Fibroblast of pulmonary artery (primary cell): ENCODE data around the gene PSMA8.

ENCODE experiments used
- DNase-seq: peaks from one replicate; pipeline ENCODE4 v3.0.0-alpha.2; 2010; ENCODE audit warnings: low read depth
- H3K4me3 ChIP-seq: replicated peaks from 2 replicates; pipeline ENCODE4 v1.5.1; 2011; ENCODE audit warnings: low read depth, mild to moderate bottlenecking, control low read depth, low read length, moderate library complexity
- TF ChIP-seq, protein P1 (sequence below): IDR thresholded peaks from 2 replicates; pipeline ENCODE4 v1.5.1; 2011; ENCODE audit warnings: mild to moderate bottlenecking, control low read depth, low read length, inconsistent platforms; ENCODE audit errors: missing control alignments

Gene PSMA8

DNA sequence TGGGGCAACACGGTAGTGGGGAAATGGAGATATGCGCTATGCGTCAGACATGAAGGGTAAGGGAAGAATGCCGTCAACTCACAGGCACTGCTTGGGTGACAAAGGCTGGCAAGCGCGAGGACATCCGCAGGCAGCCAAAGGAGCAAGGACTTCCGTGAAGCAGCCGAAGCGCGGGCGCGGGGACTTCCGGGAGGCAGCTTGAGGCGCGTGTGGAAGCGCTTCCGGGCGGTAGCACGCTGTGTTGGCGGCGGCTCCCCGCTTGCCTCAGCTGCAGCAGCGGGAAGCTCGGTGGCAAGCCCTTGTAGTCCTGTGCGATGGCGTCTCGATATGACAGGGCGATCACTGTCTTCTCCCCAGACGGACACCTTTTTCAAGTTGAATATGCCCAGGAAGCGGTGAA, at the start of gene PSMA8:
Gene PSMA8 (plus strand): TSS at position 218 of the 400 bp plus-strand sequence. CDS start 97 bp downstream, at position 315.
- TF ChIP-seq, protein P1, sequence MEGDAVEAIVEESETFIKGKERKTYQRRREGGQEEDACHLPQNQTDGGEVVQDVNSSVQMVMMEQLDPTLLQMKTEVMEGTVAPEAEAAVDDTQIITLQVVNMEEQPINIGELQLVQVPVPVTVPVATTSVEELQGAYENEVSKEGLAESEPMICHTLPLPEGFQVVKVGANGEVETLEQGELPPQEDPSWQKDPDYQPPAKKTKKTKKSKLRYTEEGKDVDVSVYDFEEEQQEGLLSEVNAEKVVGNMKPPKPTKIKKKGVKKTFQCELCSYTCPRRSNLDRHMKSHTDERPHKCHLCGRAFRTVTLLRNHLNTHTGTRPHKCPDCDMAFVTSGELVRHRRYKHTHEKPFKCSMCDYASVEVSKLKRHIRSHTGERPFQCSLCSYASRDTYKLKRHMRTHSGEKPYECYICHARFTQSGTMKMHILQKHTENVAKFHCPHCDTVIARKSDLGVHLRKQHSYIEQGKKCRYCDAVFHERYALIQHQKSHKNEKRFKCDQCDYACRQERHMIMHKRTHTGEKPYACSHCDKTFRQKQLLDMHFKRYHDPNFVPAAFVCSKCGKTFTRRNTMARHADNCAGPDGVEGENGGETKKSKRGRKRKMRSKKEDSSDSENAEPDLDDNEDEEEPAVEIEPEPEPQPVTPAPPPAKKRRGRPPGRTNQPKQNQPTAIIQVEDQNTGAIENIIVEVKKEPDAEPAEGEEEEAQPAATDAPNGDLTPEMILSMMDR, result no peak
- no peak for DNase-seq
- H3K4me3 ChIP-seq, result no peak within 1 kb of the TSS

DNA sequence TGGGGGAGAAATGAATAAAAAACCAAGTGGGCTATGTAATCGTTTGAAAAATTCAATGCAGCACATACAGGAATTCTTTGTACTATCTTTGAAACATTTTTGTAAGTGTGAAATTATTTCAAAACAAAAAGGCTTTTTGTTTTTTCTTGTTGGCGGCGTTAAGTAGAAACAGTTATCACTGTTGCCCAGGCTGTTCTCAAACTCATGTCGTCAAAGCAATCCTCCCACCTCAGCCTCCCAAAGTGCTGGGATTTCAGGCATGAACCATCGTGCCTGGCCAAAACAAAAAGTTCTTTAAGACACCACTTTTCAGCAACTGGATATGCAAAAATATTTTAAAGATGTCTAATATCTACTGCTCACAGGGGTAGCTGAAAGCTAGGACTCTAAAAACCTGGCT, 48.6 kb upstream of the PSMA8 start:
- peak; percentile 23 for DNase-seq
- TF ChIP-seq, protein P1, result no peak
- H3K4me3 ChIP-seq, result no peak overlapping the region

DNA sequence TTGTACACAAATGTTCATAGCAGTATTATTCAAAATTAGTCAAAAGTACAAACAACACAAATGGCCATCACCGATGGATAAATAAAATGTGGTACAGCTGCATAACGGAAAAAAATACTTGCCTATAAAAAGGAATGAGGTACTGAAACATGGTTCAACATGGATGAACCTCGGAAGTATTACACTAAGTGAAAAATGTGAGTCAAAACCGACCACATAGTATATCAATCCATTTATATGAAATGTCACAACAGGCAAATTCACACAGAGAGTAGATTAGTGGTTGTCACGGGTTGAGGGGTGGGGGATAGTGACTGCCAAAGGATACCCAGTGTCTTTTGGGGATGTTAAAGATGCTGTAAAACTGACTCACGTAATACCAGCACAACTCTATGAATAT, 46.7 kb upstream of the PSMA8 start:
- DNase-seq, result no peak
- TF ChIP-seq, protein P1, result no peak
- H3K4me3 ChIP-seq, result no peak overlapping the region

DNA sequence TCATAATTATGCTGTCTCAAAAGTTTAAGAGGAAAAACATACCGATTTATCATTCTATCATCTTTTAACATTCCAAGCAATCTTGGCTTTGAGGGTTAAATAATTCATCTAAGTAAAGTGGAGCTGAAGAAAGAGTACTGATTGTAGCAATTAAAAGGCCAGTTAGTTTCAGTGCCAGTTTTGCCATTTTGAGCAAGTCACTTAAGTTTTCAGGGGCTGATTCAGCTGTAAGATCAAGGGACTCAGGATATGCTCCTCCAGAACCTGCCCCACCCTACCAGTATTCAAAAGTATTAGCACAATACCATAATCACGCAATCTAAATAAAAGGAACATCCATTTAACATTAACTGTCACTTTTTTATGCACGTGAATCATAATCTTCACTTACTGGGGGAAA, 45.2 kb upstream of the PSMA8 start:
- peak overlapping the region; percentile 84 for H3K4me3 ChIP-seq
- DNase-seq, result no peak

DNA sequence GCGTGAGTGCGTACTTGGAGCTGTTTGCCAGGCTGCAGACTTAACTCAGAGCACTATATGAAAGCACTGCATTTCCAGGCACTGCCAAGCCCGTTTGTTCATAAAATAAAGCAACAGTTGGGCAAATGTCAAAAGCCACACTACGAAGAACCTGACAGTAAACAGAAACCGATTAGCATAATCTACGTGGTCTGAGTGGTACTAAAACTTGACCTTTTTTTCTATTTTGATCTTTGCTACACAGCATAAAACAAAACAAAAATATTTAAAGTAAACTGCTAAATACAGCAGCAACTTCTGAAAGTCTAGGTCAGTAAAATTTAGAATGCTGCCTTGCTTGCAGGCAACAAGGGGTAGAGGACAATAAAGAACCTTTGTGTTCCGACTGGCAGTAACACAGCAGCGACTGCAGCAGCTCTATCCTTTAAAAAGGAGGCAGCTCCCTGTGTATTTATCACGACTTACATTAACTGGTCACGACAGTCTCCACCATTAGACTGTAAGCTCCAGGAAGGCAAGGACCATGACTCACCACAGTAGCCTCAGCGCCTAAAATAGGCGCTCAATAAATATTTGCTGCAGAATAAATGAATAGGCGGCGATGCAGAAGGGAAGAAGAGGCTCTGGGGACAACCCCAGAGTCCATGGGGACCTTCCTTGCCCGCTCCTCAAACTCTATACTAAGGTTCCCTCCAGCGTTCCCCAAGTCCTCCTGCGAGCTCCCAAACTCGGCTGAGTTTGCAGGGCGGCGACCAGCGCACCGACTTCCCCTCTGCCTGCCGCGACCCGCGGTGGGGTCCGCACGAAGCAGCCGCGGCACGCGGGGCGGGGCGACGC, 44.2 kb upstream of the PSMA8 start:
- peak; percentile 46 for DNase-seq
- peak overlapping the region; percentile 84 for H3K4me3 ChIP-seq
- TF ChIP-seq, protein P1, result no peak

More for the DNA sequence above, 45.2 kb upstream of the PSMA8 start:
- TF ChIP-seq, protein P1, result no peak

DNA sequence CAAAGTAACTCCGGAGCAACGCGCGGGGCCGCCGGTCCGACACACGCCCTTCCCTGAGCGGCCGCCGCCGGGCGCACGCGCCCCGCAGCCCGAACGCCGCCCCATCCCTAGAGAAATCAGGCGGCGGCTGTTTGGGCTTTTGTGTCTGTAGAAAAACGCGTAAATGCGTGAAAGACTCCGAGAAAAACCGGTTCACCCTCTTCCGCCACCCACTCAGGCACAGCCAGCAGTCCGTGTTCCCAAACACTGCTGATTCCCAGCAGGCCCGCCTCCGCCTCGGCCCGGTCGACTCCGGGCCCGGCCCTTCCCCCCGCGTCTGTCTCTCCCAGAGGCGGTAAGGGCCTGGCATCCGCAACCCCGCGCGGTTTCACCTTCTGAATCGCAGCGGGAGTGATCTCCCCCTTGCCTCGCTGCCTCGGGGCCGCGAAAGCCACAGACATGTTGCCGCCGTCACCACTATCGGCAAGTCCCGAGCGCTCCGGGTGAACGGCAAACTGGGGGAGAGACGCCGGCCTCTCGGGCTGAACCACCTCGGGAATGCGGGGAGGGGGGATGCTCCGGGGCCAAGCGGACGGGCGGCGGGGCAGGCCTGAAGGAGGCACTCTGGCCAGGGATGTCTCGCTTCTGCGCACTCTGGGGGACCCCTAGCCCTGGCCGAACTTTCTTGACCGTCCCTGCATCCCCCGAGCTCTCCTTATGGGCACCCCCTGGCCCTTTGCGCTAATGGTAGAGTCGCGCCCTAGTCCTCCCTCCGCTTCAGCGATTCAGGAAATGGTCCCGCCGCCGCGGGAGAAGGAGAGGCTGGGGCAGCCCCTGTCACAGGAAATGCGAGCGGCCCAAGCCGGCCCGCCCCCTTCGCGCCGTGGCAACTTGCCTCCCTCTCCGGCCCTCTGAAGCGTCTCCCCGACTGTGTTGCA, 43.3 kb upstream of the PSMA8 start, which contains the start of gene SS18:
Gene SS18 (minus strand): TSS at position 484 of the 917 bp plus-strand sequence. CDS start 44 bp downstream, at position 440.
- TF ChIP-seq, protein P1, result no peak
- peak within 1 kb of the TSS; percentile 84 for H3K4me3 ChIP-seq
- DNase-seq, result peak; percentile 95
